Left ventricle myocardium inferior (tissue), 1 donor: ENCODE data around the gene RET. TPM values are rescaled to one million over a fixed set of nuclear protein-coding genes. Genes with fewer than 3 reads are reported as not detected.

Experiments used
- DNase-seq: peaks from one replicate; pipeline ENCODE4 v3.0.0-alpha.2; 2020
- H3K27ac ChIP-seq: fragments of 200-600 bp; replicated peaks from 2 replicates; pipeline ENCODE4 v1.8.0; 2021
- H3K27me3 ChIP-seq: fragments of 200-600 bp; 2 replicates; pipeline ENCODE4 v1.8.0; 2021; ENCODE audit warnings: low read depth
- H3K36me3 ChIP-seq: fragments of 200-600 bp; 2 replicates; pipeline ENCODE4 v1.8.0; 2021
- H3K4me1 ChIP-seq: fragments of 200-600 bp; 2 replicates; pipeline ENCODE4 v1.8.0; 2021
- H3K4me3 ChIP-seq: fragments of 200-600 bp; 2 replicates; pipeline ENCODE4 v1.8.0; 2021; ENCODE audit warnings: mild to moderate bottlenecking, moderate library complexity
- H3K9me3 ChIP-seq: fragments of 200-600 bp; replicated peaks from 2 replicates; pipeline ENCODE4 v1.8.0; 2021
- intact Hi-C: fragments of 100-400 bp; cut with micrococcal nuclease; formaldehyde crosslinking; loops from one replicate; pipeline ENCODE4 v1.11.0; 2022
- total RNA-seq: library from RNA; stranded (reverse); fragmentation: NEBNext Ultra II Directional; extraction: Animal tissue kit (Norgen Biotek cat#: 25700); gene quantifications from one replicate; pipeline ENCODE4 v1.2.1, GENCODE V29; 2021
- TF ChIP-seq, protein P1 (sequence below): fragments of 200-600 bp; IDR thresholded peaks from 2 replicates; pipeline ENCODE4 v1.8.0; 2021; ENCODE audit warnings: antibody characterized with exemption, mild to moderate bottlenecking, borderline replicate concordance
- donor health status: DM: no; HTN: yes; CAD: no; lungs with severe emphysema.

Gene RET
- total RNA-seq, 1 donor from 2014 or later: 0.60 TPM

- TF ChIP-seq, protein P1, sequence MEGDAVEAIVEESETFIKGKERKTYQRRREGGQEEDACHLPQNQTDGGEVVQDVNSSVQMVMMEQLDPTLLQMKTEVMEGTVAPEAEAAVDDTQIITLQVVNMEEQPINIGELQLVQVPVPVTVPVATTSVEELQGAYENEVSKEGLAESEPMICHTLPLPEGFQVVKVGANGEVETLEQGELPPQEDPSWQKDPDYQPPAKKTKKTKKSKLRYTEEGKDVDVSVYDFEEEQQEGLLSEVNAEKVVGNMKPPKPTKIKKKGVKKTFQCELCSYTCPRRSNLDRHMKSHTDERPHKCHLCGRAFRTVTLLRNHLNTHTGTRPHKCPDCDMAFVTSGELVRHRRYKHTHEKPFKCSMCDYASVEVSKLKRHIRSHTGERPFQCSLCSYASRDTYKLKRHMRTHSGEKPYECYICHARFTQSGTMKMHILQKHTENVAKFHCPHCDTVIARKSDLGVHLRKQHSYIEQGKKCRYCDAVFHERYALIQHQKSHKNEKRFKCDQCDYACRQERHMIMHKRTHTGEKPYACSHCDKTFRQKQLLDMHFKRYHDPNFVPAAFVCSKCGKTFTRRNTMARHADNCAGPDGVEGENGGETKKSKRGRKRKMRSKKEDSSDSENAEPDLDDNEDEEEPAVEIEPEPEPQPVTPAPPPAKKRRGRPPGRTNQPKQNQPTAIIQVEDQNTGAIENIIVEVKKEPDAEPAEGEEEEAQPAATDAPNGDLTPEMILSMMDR: no peak
- H3K9me3 ChIP-seq: no peaks in the 10 kb centered on the region
- no peak overlapping the region for H3K4me3 ChIP-seq
- peaks cover 15% of the 10 kb centered on the region for H3K4me1 ChIP-seq
- H3K27ac ChIP-seq: no peak overlapping the region
- H3K27me3 ChIP-seq: no peaks in the 10 kb centered on the region
- no peaks in the 10 kb centered on the region for H3K36me3 ChIP-seq
- intact Hi-C loops: no loop called here
- no peak for DNase-seq
Measured at GRCh38 chr10:43132867-43133787, 56.3 kb downstream of the RET start.

- TF ChIP-seq, protein P1: no peak
- Histone ChIP-seq H3K27ac (no peak overlapping the region), H3K4me3 (no peak overlapping the region), H3K9me3 (no peaks in the 10 kb centered on the region), H3K36me3 (no peaks in the 10 kb centered on the region), H3K4me1 (peaks cover 24% of the 10 kb centered on the region), H3K27me3 (no peaks in the 10 kb centered on the region)
- no peak for DNase-seq
- intact Hi-C loops: no loop called here
Measured at GRCh38 chr10:43134126-43134905, 57.4 kb downstream of the RET start.

- H3K27ac ChIP-seq: no peak overlapping the region
- DNase-seq: no peak
- H3K4me1 ChIP-seq: peaks cover 32% of the 10 kb centered on the region
- TF ChIP-seq, protein P1: no peak
- no peaks in the 10 kb centered on the region for H3K9me3 ChIP-seq
- H3K4me3 ChIP-seq: no peak overlapping the region
- intact Hi-C loops: no loop called here
- H3K36me3 ChIP-seq: no peaks in the 10 kb centered on the region
- H3K27me3 ChIP-seq: no peaks in the 10 kb centered on the region
Measured at GRCh38 chr10:43135064-43135463, 58.2 kb downstream of the RET start.

DNA sequence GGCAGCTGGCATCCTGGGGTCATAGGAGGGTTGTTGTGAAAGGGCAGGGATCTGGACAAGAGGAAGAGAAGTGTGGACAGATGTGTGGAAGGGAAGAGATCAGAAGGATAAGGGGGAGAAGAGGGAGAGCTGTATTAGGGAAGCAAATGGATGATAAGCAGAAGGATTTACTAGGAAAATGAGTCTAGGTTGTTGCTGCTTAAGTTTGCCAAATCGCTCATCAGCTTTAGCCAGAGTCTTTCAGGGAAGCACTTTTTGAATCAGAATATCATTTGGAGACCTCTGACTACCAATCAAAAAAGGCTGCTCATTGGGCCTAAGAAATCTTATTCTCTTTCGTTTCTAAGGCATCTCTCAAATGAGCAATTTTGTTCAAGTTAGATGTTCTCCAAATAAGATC, 58.8 kb downstream of the RET start:
- Histone ChIP-seq H3K27me3 (no peaks in the 10 kb centered on the region), H3K36me3 (no peaks in the 10 kb centered on the region), H3K9me3 (no peaks in the 10 kb centered on the region), H3K4me1 (peaks cover 33% of the 10 kb centered on the region), H3K27ac (no peak overlapping the region), H3K4me3 (no peak overlapping the region)
- DNase-seq: no peak
- intact Hi-C loops: no loop called here
- TF ChIP-seq, protein P1: no peak

GRCh38 chr10:43136432-43136831, 59.6 kb downstream of the RET start:
- intact Hi-C loops: no loop called here
- Histone ChIP-seq H3K36me3 (no peaks in the 10 kb centered on the region), H3K27me3 (no peaks in the 10 kb centered on the region), H3K4me1 (peaks cover 33% of the 10 kb centered on the region), H3K4me3 (no peak overlapping the region), H3K9me3 (no peaks in the 10 kb centered on the region), H3K27ac (no peak overlapping the region)
- TF ChIP-seq, protein P1: no peak
- DNase-seq: no peak
